ENCODE results near the gene EOMES.

Gene EOMES

DNA sequence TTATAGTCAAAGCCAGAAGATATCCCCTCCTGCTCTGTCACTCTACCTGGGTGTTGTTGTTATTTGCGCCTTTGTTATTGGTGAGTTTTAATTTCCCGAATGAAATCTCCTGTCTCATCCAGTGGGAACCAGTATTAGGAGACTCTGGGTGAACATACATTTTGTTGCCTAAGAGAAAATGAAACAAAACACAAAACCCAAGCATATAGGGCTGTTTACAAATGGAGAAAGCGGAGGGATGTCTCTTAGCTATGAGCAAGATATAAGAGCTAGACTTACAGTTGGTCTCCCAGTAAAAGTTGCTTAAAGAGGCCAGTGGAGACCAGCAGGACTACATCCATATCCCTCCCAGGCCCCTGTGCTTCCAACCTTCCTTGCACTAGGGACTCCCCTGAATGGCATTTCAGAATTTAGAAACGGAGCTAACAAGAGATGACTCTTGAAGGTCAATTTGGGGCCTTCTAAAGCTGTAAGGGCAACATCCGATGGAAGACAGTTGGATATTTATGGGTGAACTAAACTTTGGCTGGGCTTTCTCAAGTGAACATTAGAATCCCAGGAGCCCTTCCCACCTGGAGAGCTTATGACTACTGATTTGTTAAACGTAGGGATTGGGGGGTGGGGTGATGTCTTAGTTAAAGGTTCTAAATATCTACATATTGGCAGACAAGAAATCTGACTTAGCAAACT, 2.7 kb downstream of the EOMES start:
- no peak for DNase-seq

DNA sequence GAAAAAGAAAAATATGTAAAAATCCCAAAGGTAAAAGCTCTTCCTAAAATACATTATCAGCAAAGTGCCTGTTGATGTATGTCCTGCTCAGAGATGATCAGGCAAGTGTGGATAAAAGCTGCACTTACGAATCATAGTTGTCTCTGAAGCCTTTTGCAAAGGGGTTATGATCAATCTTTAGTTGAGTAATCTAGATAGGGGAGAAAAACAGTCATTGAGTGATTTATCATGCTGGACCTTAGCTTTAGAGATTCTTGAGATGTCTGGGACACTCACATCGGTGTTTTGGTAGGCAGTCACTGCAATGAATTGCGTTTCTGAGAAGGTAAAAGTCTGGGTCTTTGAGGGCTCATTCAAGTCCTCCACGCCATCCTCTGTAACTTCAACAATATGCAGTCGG, 3.7 kb downstream of the EOMES start:
- no peak for DNase-seq

- no peak for DNase-seq
Measured at GRCh38 chr3:27717200-27717852, 4.8 kb downstream of the EOMES start.

DNA sequence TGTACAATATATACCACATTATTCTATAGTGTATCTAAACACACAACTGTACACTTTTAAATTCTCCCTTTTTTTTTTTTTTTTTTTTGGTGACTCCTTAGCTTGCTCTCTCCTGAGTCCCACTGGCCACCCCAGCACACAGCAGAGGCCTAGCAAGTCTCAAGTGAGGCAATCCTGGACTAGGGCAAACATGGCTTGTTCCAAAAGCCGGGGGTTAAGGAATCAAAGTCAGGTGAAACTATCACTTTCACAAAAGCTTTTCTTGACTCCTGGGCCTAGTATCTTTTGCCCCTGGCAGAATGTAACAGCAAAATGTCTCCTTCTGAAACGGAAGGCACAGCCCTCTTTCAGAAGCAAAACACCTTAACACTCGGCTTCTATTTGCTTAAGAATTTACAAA, 5.8 kb downstream of the EOMES start:
- DNase-seq = no peak

GRCh38 chr3:27715863-27716262, 6.3 kb downstream of the EOMES start:
- DNase-seq = no peak

DNA sequence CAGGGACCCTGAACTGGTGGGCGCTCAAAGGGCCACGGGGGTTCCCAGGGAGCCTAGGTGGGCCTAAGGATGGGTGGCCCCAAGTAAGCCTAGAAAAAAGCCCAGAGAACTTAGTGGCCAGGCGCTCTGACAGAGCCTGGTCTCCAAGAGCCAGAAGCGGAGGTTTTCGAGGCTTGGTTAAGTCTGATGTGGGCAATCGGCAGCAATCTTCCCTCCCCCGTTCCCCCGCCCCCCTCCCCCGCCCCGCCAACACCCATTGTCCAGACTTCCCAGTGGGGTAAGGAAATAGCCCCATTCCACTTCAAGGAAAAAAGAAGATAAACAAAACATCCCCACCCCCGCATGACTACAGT, 6.7 kb downstream of the EOMES start:
- no peak for DNase-seq

- no peak for DNase-seq
Measured at GRCh38 chr3:27714692-27715453, 7.2 kb downstream of the EOMES start.

DNA sequence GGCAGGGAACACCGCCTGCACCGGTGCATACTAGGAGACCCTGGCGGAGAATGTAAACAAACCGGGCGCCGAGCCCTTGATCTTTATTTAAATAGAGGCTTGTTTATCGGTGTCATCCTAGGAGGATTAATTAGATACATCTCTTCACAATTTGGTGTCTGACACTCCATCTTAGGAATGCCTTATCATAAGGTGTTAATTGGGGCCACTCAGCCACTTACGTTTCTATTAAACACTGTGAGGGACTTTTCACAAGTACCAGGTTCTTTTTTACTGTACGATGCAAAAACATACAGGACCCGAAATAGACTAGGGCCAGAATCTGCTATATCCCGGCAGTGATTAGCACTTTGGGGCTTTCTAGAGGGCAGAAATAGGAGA, 8.0 kb downstream of the EOMES start:
- no peak for DNase-seq

DNA sequence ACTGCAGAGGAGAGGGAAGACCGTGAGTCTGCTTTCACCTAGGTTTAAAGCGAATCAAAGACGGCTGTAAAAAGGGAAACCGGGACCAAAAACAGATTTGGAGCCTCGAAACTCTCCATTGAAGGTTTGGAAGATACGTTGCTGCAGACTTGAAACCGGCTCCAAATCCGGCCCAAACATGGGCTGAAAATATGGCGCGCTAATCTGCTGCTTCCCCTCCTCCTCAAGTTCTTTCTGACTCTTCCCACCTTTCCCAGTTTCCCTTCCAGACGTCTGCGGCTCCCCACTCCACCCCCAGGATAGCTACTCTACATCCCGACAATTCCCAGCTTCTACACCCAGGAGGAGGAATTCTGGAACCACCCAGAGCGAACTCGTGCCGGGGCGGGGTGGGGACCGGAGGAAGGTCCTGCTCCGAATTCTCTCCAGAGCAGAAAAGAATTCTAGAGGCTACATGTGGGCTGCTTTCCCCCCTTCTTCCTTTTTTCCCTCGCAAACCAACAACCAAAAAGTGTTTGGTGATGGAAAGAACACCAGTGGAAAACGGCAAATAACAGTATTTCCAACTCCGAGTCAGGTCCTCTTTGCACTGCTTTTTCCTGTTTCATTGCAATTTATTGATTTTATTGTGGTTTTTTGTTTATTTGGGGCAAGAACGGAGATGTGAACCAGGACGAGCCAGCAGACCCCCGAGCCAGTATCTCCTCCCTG, 8.5 kb downstream of the EOMES start:
- no peak for DNase-seq

- no peak for DNase-seq
Measured at GRCh38 chr3:27713078-27713423, 9.1 kb downstream of the EOMES start.

DNA sequence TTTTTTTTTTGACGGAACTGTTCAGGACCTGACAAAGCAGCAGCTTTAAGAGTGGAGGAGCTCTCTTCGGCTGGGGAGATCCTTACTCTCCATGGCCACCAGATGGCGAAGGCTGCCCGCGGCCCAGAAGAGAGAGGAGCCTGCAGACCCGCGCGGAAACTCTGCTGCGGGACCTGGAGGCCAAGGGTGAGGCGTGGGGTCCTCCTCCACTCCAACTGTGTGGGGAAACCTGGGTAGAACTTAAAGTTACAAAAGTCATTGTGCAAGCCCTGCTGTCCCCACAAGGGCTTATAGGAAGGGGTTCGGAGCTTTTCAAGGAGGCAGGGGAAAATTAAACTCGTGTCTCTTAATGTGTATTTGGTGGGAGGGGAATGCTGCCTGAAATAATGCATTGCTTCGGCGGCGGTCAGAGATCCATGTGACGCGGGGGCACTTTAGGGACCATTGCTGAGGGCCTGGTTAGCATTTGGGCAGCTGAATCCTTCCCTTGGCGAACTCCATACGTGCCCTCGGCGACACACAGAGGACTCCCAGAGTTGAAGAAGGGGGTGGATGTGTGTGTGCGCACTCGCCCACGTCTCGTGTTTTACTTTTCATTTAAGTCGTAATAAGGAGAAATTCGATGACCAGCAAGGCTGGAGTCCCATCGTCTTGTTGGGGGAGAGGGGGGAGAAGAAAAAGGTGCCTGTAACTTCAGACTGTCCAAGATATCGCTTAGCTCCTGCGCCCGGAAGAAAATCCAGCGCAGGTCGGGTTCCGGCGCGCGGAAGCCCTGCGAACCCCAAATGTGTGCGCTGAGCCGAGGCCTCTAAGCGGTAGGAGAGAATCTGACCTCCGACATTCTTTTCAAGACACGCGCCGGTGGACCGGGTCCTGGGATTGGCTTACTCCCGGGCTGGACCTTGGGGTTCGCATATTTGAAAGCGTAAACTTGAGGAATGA, 9.7 kb downstream of the EOMES start:
- peak; percentile 1 for DNase-seq

- no peak for DNase-seq
Measured at GRCh38 chr3:27708250-27708649, 13.9 kb downstream of the EOMES start.

- DNase-seq = no peak
Measured at GRCh38 chr3:27699067-27699466, 23.1 kb downstream of the EOMES start.

- DNase-seq = no peak
Measured at GRCh38 chr3:27696906-27697305, 25.2 kb downstream of the EOMES start.

DNA sequence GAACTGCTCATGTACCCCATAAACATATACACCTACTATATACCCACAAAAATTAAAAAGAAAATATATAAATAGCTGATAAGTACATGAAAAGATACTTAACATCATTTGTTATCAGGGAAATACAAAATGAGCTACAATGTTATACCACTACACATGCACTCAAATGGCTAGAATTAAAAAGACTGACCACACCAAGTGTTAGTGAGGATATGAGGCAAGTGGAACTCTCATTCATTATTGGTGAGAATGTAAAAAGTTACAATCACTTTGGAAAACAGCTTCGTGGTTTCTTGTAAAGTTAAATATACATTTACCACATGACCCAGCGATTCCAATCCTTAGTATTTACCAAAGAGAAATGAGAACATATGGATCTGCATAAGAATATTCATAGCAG, 26.5 kb downstream of the EOMES start:
- DNase-seq = no peak

DNA sequence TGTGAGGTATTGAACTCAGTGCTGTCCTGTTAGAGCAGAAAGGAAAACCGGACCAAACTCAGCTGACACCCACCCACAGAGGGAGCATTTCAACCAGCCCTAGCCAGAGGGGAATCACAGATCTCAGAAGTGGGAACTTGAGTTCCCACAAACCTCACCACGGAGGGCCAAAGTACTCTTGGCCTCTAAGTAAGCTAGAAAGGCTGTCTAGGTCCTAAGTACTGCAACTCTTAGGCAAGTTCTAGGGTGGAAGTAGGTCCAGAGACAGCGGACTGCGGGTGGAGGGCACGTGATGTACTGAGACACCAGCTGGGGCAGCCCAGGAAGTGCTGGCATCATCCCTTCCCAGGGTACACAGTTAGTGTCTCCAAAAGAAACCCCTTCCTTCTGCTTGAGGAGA, 34.1 kb downstream of the EOMES start:
- DNase-seq = no peak

GRCh38 chr3:27686642-27687041, 35.5 kb downstream of the EOMES start:
- DNase-seq = no peak

DNA sequence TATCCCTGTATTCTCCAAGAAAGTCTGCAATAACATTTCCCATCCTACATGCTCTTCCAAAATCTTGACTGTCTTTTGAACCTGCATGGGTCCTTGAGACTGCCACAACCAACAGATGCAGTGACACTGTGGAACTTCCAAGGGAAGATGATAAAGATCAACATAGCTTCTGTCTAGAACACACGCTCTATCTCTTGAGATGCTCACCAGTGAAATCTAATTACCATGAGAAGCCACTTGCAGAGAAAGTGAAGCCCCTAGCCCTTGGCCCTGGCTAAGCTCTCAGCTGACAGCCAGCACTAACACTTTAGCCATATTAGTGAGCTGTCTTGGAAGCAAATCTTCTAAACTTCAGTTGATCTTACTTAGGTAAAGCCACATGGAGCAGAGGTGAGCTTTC, 36.6 kb downstream of the EOMES start:
- no peak for DNase-seq

GRCh38 chr3:27684302-27684701, 37.8 kb downstream of the EOMES start:
- DNase-seq = no peak

- DNase-seq = peak; percentile 5
Measured at GRCh38 chr3:27681249-27681748, 40.8 kb downstream of the EOMES start.

DNA sequence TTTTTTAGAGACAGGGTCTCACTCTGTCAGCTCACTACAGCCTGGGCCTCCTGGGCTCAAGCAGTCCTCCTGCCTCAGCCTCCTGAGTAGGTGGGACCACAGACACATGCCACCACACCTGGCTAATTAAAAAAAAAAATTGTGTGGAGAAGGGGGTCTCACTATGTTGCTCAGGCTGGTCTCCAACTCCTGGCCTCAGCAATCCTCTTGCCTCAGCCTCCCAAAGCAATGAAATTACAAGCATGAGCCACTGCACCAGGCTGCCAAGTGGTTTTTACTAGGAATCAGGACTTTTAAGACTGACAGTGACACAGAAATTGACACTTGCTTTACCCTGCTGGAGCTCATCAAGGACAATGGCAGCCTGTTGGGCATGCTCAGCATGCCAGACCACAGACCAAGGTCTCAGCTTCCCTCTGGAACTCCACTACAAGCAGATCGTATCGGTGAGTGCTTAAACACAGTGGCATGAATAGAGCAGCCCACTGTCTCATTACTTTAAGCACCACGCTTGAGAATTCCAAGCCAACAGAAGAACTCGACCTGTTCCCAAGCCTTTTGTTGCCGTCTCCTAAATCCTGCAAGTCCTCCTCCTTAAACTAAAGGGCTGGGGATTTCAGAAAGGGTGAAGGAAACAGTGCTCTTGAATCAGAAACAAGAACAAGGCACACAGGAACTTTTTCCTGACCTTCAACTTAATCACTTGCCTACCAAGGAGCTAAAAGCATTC, 41.4 kb downstream of the EOMES start:
- no peak for DNase-seq

GRCh38 chr3:27679691-27680090, 42.4 kb downstream of the EOMES start:
- no peak for DNase-seq
